ENCODE measurements around the gene TCEAL7. TPM values are rescaled to one million over a fixed set of nuclear protein-coding genes. Genes with fewer than 3 reads are reported as not detected.

TCEAL7 gene
- total and polyA plus RNA-seq, 2 experiments from 2014 or later, result 7.3 to 17.2 TPM

GRCh38 chrX:103378990-103379389, 49.0 kb downstream of the TCEAL7 start (continued):
- TF ChIP-seq, protein P1, sequence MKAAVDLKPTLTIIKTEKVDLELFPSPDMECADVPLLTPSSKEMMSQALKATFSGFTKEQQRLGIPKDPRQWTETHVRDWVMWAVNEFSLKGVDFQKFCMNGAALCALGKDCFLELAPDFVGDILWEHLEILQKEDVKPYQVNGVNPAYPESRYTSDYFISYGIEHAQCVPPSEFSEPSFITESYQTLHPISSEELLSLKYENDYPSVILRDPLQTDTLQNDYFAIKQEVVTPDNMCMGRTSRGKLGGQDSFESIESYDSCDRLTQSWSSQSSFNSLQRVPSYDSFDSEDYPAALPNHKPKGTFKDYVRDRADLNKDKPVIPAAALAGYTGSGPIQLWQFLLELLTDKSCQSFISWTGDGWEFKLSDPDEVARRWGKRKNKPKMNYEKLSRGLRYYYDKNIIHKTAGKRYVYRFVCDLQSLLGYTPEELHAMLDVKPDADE (IDR thresholded peaks at IDR 0.05), result no peak
- TF ChIP-seq ZNF114 (CRISPR knock-in tag; IDR thresholded peaks at IDR 0.05) (no peak), EZH2phosphoT487 (IDR thresholded peaks at IDR 0.05; ENCODE audit: unreplicated experiment) (no peak), ZNF331 (CRISPR knock-in tag; IDR thresholded peaks at IDR 0.05; ENCODE audit: low read depth) (no peak), JUNB (IDR thresholded peaks at IDR 0.05; ENCODE audit: unreplicated experiment) (no peak), POLR2AphosphoS5 (IDR thresholded peaks at IDR 0.05; ENCODE audit: low read depth) (no peak)
- TF ChIP-seq, protein P2, sequence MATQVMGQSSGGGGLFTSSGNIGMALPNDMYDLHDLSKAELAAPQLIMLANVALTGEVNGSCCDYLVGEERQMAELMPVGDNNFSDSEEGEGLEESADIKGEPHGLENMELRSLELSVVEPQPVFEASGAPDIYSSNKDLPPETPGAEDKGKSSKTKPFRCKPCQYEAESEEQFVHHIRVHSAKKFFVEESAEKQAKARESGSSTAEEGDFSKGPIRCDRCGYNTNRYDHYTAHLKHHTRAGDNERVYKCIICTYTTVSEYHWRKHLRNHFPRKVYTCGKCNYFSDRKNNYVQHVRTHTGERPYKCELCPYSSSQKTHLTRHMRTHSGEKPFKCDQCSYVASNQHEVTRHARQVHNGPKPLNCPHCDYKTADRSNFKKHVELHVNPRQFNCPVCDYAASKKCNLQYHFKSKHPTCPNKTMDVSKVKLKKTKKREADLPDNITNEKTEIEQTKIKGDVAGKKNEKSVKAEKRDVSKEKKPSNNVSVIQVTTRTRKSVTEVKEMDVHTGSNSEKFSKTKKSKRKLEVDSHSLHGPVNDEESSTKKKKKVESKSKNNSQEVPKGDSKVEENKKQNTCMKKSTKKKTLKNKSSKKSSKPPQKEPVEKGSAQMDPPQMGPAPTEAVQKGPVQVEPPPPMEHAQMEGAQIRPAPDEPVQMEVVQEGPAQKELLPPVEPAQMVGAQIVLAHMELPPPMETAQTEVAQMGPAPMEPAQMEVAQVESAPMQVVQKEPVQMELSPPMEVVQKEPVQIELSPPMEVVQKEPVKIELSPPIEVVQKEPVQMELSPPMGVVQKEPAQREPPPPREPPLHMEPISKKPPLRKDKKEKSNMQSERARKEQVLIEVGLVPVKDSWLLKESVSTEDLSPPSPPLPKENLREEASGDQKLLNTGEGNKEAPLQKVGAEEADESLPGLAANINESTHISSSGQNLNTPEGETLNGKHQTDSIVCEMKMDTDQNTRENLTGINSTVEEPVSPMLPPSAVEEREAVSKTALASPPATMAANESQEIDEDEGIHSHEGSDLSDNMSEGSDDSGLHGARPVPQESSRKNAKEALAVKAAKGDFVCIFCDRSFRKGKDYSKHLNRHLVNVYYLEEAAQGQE (IDR thresholded peaks at IDR 0.05; ENCODE audit: unreplicated experiment), result no peak

Small RNAs within 50 kb of the gene (small RNA-seq; reads per million reads assigned to genes)
- not detected for gene Z92846.1 (ENCODE audit: low replicate concordance)

Other genes starting within 250 kb of the TCEAL7 start
- gene NXF3, start 237.1 kb upstream of the TCEAL7 start, total RNA-seq (2014; rRNA removed; shearing (Covaris generic)), result not detected in 2 replicates
- not detected in 2 replicates for gene NXF3, start 237.1 kb upstream of the TCEAL7 start, polyA plus RNA-seq (2016; fragmentation: Nextera tagmentation; extraction: Ambion mirVana)
- gene BEX4, start 115.1 kb upstream of the TCEAL7 start, total RNA-seq (2014; rRNA removed; shearing (Covaris generic)), result 39.3 and 46.8 TPM in 2 replicates
- 120 and 135 TPM in 2 replicates for gene BEX4, start 115.1 kb upstream of the TCEAL7 start, polyA plus RNA-seq (2016; fragmentation: Nextera tagmentation; extraction: Ambion mirVana)
- 105 and 135 TPM in 2 replicates for gene TCEAL8, start 75.1 kb upstream of the TCEAL7 start, total RNA-seq (2014; rRNA removed; shearing (Covaris generic))
- gene TCEAL8, start 75.1 kb upstream of the TCEAL7 start, polyA plus RNA-seq (2016; fragmentation: Nextera tagmentation; extraction: Ambion mirVana), result 164 and 168 TPM in 2 replicates
- gene TCEAL5, start 53.5 kb upstream of the TCEAL7 start, total RNA-seq (2014; rRNA removed; shearing (Covaris generic)), result 1.8 and 2.0 TPM in 2 replicates
- gene TCEAL5, start 53.5 kb upstream of the TCEAL7 start, polyA plus RNA-seq (2016; fragmentation: Nextera tagmentation; extraction: Ambion mirVana), result 20.8 and 22.4 TPM in 2 replicates
- 37.5 and 49.8 TPM in 2 replicates for gene BEX2, start 19.2 kb upstream of the TCEAL7 start, total RNA-seq (2014; rRNA removed; shearing (Covaris generic))
- gene BEX2, start 19.2 kb upstream of the TCEAL7 start, polyA plus RNA-seq (2016; fragmentation: Nextera tagmentation; extraction: Ambion mirVana), result 87.9 and 99.5 TPM in 2 replicates
- 31.6 and 37.1 TPM in 2 replicates for gene TCEAL9, start 26.3 kb downstream of the TCEAL7 start, total RNA-seq (2014; rRNA removed; shearing (Covaris generic))
- 174 and 184 TPM in 2 replicates for gene TCEAL9, start 26.3 kb downstream of the TCEAL7 start, polyA plus RNA-seq (2016; fragmentation: Nextera tagmentation; extraction: Ambion mirVana)
- 427 and 472 TPM in 2 replicates for gene BEX3, start 46.3 kb downstream of the TCEAL7 start, total RNA-seq (2014; rRNA removed; shearing (Covaris generic))
- gene BEX3, start 46.3 kb downstream of the TCEAL7 start, polyA plus RNA-seq (2016; fragmentation: Nextera tagmentation; extraction: Ambion mirVana), result 682 and 714 TPM in 2 replicates
- not detected in 2 replicates for gene RAB40A, start 189.2 kb downstream of the TCEAL7 start, total RNA-seq (2014; rRNA removed; shearing (Covaris generic))
- 1.1 and 2.0 TPM in 2 replicates for gene RAB40A, start 189.2 kb downstream of the TCEAL7 start, polyA plus RNA-seq (2016; fragmentation: Nextera tagmentation; extraction: Ambion mirVana)

All from GM23338 (cell line).